GM12878 (cell line): ENCODE data around the gene EPHA2. TPM values are rescaled to one million over a fixed set of nuclear protein-coding genes. Genes with fewer than 3 reads are reported as not detected.

Source experiments
- ATAC-seq: fragments of 200-7000 bp; cut with Tn5 transposase; 3 replicates; pipeline ENCODE4 v1.9.1; 2020; ENCODE audit warnings: mild to moderate bottlenecking, moderate library complexity
- BruUV-seq: library from RNA; stranded (reverse); fragments of 400-500 nt; replicated peaks from 2 replicates; lab custom pipeline; 2021; lab: Mats Ljungman, UMichigan
- CTCF ChIA-PET: fragments of 300-600 bp; sonication (Branson Sonifier 250); formaldehyde crosslinking; extraction: SDS; loops from one replicate; lab custom pipeline; 2021; ENCODE audit warnings: inconsistent platforms; lab: Yijun Ruan, JAX
- POLR2A ChIA-PET: fragments of 350-600 bp; formaldehyde crosslinking; extraction: SDS; loops from one replicate; lab custom pipeline; 2021; ENCODE audit warnings: inconsistent platforms; lab: Charles Lee
- RAD21 ChIA-PET: fragments of 300-600 bp; sonication (Branson Sonifier 250); formaldehyde crosslinking; loops from one replicate; lab custom pipeline; 2023; ENCODE audit warnings: antibody characterized with exemption; ENCODE audit not compliant: unreplicated experiment; lab: Charles Lee
- SMC1A ChIA-PET: fragments of 300-600 bp; sonication (Branson Sonifier 250); formaldehyde crosslinking; loops from one replicate; lab custom pipeline; 2023; ENCODE audit not compliant: unreplicated experiment, uncharacterized antibody; lab: Charles Lee
- DNase-seq: peaks from one replicate; pipeline ENCODE4 v3.0.0-alpha.2; 2011; ENCODE audit warnings: low read depth, low spot score
- FAIRE-seq: peaks from 3 replicates; lab custom pipeline; 2011; peaks lifted over from hg19 to GRCh38; lab: Jason Lieb, UNC
- H2AFZ ChIP-seq: 2 replicates; pipeline ENCODE4 v1.6.0; 2011; ENCODE audit warnings: low read depth, low read length, control low read depth; ENCODE audit not compliant: control insufficient read depth
- H3K27ac ChIP-seq: 2 replicates; pipeline ENCODE4 v1.5.1; 2011; ENCODE audit warnings: control low read depth; ENCODE audit not compliant: control insufficient read depth, insufficient read depth
- H3K27me3 ChIP-seq, 2 experiments: replicated peaks in 1 of 2; 2 replicates each; pipeline versions ENCODE4 v1.6.0 to v1.6.1; 2011; ENCODE audit warnings: low read length in 1 of 2; ENCODE audit not compliant: control insufficient read depth in 2 of 2, insufficient read depth in 2 of 2
- H3K36me3 ChIP-seq, 2 experiments: 2 replicates each; pipeline ENCODE4 v1.5.1; 2011; ENCODE audit warnings: low read length in 1 of 2; ENCODE audit not compliant: control insufficient read depth in 2 of 2, insufficient read depth in 2 of 2
- H3K4me1 ChIP-seq: 2 replicates; pipeline ENCODE4 v1.6.1; 2011; ENCODE audit warnings: mild to moderate bottlenecking, low read length, moderate library complexity, mixed read lengths; ENCODE audit not compliant: control insufficient read depth, insufficient read depth
- H3K4me2 ChIP-seq: 2 replicates; pipeline ENCODE4 v1.6.0; 2011; ENCODE audit warnings: control low read depth; ENCODE audit not compliant: control insufficient read depth, insufficient read depth
- H3K4me3 ChIP-seq: fragments of 200-600 bp; sonication (generic); 2 replicates; pipeline ENCODE4 v1.5.1; 2016
- H3K79me2 ChIP-seq: 2 replicates; pipeline ENCODE4 v1.6.0; 2011; ENCODE audit warnings: low read length; ENCODE audit not compliant: control insufficient read depth, insufficient read depth
- H3K9ac ChIP-seq: 2 replicates; pipeline ENCODE4 v1.8.0; 2011; ENCODE audit warnings: low read length, control low read depth, mixed read lengths; ENCODE audit not compliant: control insufficient read depth, insufficient read depth
- H3K9me3 ChIP-seq: replicated peaks from 3 replicates; pipeline ENCODE4 v1.5.1; 2011; ENCODE audit warnings: mild to moderate bottlenecking, low read length; ENCODE audit not compliant: control insufficient read depth, insufficient read depth
- H4K20me1 ChIP-seq: 2 replicates; pipeline ENCODE4 v1.6.0; 2011; ENCODE audit not compliant: control insufficient read depth, insufficient read depth
- FOXK2 ChIP-seq: fragments of 450-650 bp; IDR thresholded peaks from 2 replicates; pipeline ENCODE4 v1.6.1; 2017; ENCODE audit warnings: mild to moderate bottlenecking, moderate library complexity
- HDGF ChIP-seq: fragments of 450-650 bp; IDR thresholded peaks from 2 replicates; pipeline ENCODE4 v1.6.1; 2016; ENCODE audit warnings: antibody characterized with exemption
- LARP7 ChIP-seq: fragments of 450-650 bp; IDR thresholded peaks from 2 replicates; pipeline ENCODE4 v1.6.1; 2017; ENCODE audit warnings: mild to moderate bottlenecking
- NBN ChIP-seq: fragments of 450-650 bp; IDR thresholded peaks from 2 replicates; pipeline ENCODE4 v1.6.1; 2016
- NR2F1 ChIP-seq: fragments of 450-650 bp; conservative IDR thresholded peaks from 2 replicates; pipeline ENCODE4 v1.6.1; 2017; ENCODE audit warnings: mild to moderate bottlenecking
- RAD21 ChIP-seq: IDR thresholded peaks from 2 replicates; pipeline ENCODE4 v1.6.1; 2011; ENCODE audit warnings: mild to moderate bottlenecking, low read depth, low read length, moderate library complexity; ENCODE audit not compliant: insufficient read depth
- SMARCA5 ChIP-seq: fragments of 450-650 bp; IDR thresholded peaks from 2 replicates; pipeline ENCODE4 v1.6.1; 2017; ENCODE audit warnings: mild to moderate bottlenecking
- SMC3 ChIP-seq: IDR thresholded peaks from 2 replicates; pipeline ENCODE4 v1.6.1; 2011; ENCODE audit warnings: low read length, improper control_type of control experiment, borderline replicate concordance
- SPI1 ChIP-seq: IDR thresholded peaks from 2 replicates; pipeline ENCODE4 v1.6.1; 2011; ENCODE audit warnings: low read depth, mild to moderate bottlenecking, low read length, moderate library complexity, borderline replicate concordance; ENCODE audit not compliant: insufficient read depth
- YY1 ChIP-seq: IDR thresholded peaks from 2 replicates; pipeline ENCODE4 v1.6.1; 2011; ENCODE audit warnings: low read depth, mild to moderate bottlenecking, low read length
- ZSCAN29 ChIP-seq: fragments of 450-650 bp; IDR thresholded peaks from 2 replicates; pipeline ENCODE4 v1.6.1; 2017; ENCODE audit warnings: mild to moderate bottlenecking, moderate library complexity
- WGBS: methylation state at CpG from one replicate; pipeline ENCODE4 v1.1.6; 2016; ENCODE audit warnings: low lambda C conversion rate; ENCODE audit not compliant: insufficient replicate concordance, insufficient coverage; ENCODE audit errors: missing lambda C conversion rate; 5-methylcytosine and 5-hydroxymethylcytosine counted together
- in situ Hi-C: fragments of 300-500 bp; cut with MboI; formaldehyde crosslinking; loops from 9 replicates; pipeline ENCODE4 v1.14.3; 2018; ENCODE audit warnings: mixed read lengths
- intact Hi-C: fragments of 100-400 bp; cut with micrococcal nuclease; formaldehyde crosslinking; loops from one replicate; pipeline ENCODE4 v1.14.2; 2022; ENCODE audit not compliant: unreplicated experiment
- polyA plus RNA-seq, 11 experiments: library from polyadenylated mRNA; depleted of rRNA in 4 of 11; unstranded in 6 of 11; stranded (reverse) in 5 of 11; fragments of >200 nt; fragmentation: Nextera tagmentation in 4 of 11; fragmentation: Illumina TruSeq in 1 of 11; extraction: Ambion mirVana in 4 of 11; extraction: Trizol in 1 of 11; gene quantifications; 1 replicate in 1 of 11; 2 replicates in 10 of 11; pipeline versions ENCODE4 v1.2.1 to v1.2.3, GENCODE V29; 2011 to 2016; ENCODE audit warnings: inconsistent platforms in 2 of 11, missing spikeins in 2 of 11, low read depth in 1 of 11
- total RNA-seq, 4 experiments: library from RNA; depleted of rRNA in 3 of 4; stranded (reverse); fragments of >200 nt in 3 of 4; fragmentation: Illumina TruSeq in 1 of 4; extraction: Trizol in 1 of 4; gene quantifications; 2 replicates each; pipeline versions ENCODE4 v1.2.1 to v1.2.3, GENCODE V29; 2013 to 2021
- TF ChIP-seq, protein P1 (sequence below), 3 experiments: IDR thresholded peaks in 2 of 3; conservative IDR thresholded peaks in 1 of 3; 2 replicates each; pipeline ENCODE4 v1.5.1; 2011; ENCODE audit warnings: low read depth in 3 of 3, low read length in 3 of 3, mild to moderate bottlenecking in 3 of 3, control low read depth in 2 of 3, moderate library complexity in 2 of 3, inconsistent platforms in 1 of 3, mixed read lengths in 1 of 3; ENCODE audit not compliant: control insufficient read depth in 2 of 3, insufficient read depth in 1 of 3; ENCODE audit errors: extremely low read depth in 1 of 3

The EPHA2 gene
- total and polyA plus RNA-seq, 10 of the 15 experiments (the other 5 are each of a cell fraction or from before 2014, with no cell fraction given), result 0.04 to 0.51 (median 0.23) TPM; not detected in 2

GRCh38 chr1:16080422-16081150 is 75.3 kb downstream of the EPHA2 start:
- 12% methylated on average over 5 of the region's 5 CpGs for WGBS
- H2AFZ ChIP-seq, result no peak overlapping the region
- H3K27ac ChIP-seq, result no peak overlapping the region
- H3K9ac ChIP-seq, result no peak overlapping the region
- TF ChIP-seq FOXK2, result no peak
- DNase-seq, result no peak
- no peak overlapping the region for H3K4me2 ChIP-seq
- H3K9me3 ChIP-seq, result no peaks in the 10 kb centered on the region
- ChIA-PET RAD21 (interaction anchor here (0.5 to 9.7 kb wide), 4 partner anchors 85 to 283 kb away, joined by 3 to 223 read pairs (median 11); no protein-coding TSS in a partner anchor), POLR2A (no interaction called here), SMC1A (interaction anchor here (1.1 to 4.9 kb wide), 8 partner anchors 37 to 284 kb away, joined by 3 to 63 read pairs (median 14); partner anchors contain the start of gene CPLANE2), CTCF (interaction anchor here (1.0 to 10.0 kb wide), 11 partner anchors 12 to 289 kb away, joined by 3 to 375 read pairs (median 14); no protein-coding TSS in a partner anchor)
- H3K4me3 ChIP-seq, result no peak overlapping the region
- no peaks in the 10 kb centered on the region for H4K20me1 ChIP-seq
- no peaks in the 10 kb centered on the region for H3K79me2 ChIP-seq
- no peak for FAIRE-seq
- no TSS peak for BruUV-seq
- in situ Hi-C loops (loop anchor here (5.0 kb wide), 1 partner anchor 102 kb away; no protein-coding TSS in a partner anchor), intact Hi-C loops (no loop called here)
- H3K36me3 ChIP-seq, result no peaks in the 10 kb centered on the region
- H3K4me1 ChIP-seq, result peaks cover 8% of the 10 kb centered on the region
- ATAC-seq, result no peak
- H3K27me3 ChIP-seq, result no peaks in the 10 kb centered on the region

DNA sequence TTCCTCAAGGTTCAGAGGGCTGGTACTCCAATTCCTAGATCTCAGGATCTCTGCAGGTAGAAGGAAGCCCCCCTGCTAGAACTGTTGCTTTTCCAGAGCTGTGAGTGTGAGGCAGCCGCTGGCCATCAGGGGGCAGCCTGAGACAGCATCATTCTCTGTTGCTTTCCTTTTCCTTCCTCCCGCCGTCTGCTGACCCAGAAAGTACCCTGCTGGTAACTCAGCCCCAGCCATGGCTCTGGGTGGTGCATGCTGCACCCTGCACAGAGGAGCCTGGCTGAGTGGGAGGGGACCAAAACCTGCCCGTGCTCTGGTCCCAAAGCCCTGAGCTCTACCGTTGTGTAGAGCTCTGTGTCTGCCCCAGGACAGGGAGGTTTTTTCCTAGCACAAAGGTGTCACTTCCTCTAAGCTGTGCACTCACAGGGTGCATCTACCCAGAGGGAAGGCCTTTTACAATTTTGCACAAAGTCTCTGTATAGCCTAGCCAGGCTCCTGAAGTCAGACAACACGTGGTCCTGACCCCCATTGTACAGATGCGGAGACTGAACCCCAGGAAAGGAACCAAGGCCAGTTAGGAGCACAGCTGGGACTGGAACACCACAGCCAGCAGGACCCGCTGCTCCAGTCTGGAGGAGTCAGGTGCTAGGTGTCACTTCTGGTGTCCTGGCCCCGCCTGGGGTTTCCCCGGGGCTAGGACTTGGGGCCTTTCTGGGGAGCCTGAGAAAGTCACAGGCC is 76.8 kb downstream of the EPHA2 start:
- Histone ChIP-seq H3K4me1 (peaks cover 8% of the 10 kb centered on the region), H3K36me3 (no peaks in the 10 kb centered on the region), H3K9ac (no peak overlapping the region), H3K4me2 (peak overlapping the region; percentile 58), H3K27me3 (no peaks in the 10 kb centered on the region), H2AFZ (peak overlapping the region; percentile 65), H3K79me2 (no peaks in the 10 kb centered on the region), H3K4me3 (peak overlapping the region; percentile 38; the same call in 1 of the 2 replicates), H3K9me3 (no peaks in the 10 kb centered on the region), H3K27ac (peak overlapping the region; percentile 0; the same call in 1 of the 2 replicates), H4K20me1 (no peaks in the 10 kb centered on the region)
- CTCF ChIA-PET, result interaction anchor here (0.6 to 10.0 kb wide), 47 partner anchors 10 to 873 kb away, joined by 3 to 375 read pairs (median 4); partner anchors contain the start of genes FBXO42 and NECAP2
- ATAC-seq, result peak; percentile 88
- RAD21 ChIA-PET, result interaction anchor here (0.6 to 9.7 kb wide), 29 partner anchors 9 to 542 kb away, joined by 3 to 223 read pairs (median 4); no protein-coding TSS in a partner anchor
- in situ Hi-C loops, result loop anchor here (5.0 kb wide), 2 partner anchors 163 to 283 kb away; no protein-coding TSS in a partner anchor
- 24% methylated on average over 10 of the region's 10 CpGs for WGBS
- no TSS peak for BruUV-seq
- SMC1A ChIA-PET, result interaction anchor here (0.5 to 4.9 kb wide), 25 partner anchors 8 to 287 kb away, joined by 3 to 63 read pairs (median 4); partner anchors contain the start of genes CPLANE2, EPHA2 and SZRD1
- POLR2A ChIA-PET, result interaction anchor here (0.7 to 1.0 kb wide), 2 partner anchors 111 to 284 kb away, joined by 4 read pairs; no protein-coding TSS in a partner anchor
- DNase-seq, result peak; percentile 49
- peak; percentile 91 for FAIRE-seq
- intact Hi-C loops, result loop anchor here (1.0 to 2.0 kb wide), 2 partner anchors 108 to 284 kb away; no protein-coding TSS in a partner anchor
- peak; percentile 70; the same call in 1 of the 2 replicates for TF ChIP-seq NBN
- TF ChIP-seq, protein P1, sequence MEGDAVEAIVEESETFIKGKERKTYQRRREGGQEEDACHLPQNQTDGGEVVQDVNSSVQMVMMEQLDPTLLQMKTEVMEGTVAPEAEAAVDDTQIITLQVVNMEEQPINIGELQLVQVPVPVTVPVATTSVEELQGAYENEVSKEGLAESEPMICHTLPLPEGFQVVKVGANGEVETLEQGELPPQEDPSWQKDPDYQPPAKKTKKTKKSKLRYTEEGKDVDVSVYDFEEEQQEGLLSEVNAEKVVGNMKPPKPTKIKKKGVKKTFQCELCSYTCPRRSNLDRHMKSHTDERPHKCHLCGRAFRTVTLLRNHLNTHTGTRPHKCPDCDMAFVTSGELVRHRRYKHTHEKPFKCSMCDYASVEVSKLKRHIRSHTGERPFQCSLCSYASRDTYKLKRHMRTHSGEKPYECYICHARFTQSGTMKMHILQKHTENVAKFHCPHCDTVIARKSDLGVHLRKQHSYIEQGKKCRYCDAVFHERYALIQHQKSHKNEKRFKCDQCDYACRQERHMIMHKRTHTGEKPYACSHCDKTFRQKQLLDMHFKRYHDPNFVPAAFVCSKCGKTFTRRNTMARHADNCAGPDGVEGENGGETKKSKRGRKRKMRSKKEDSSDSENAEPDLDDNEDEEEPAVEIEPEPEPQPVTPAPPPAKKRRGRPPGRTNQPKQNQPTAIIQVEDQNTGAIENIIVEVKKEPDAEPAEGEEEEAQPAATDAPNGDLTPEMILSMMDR (IDR thresholded peaks at IDR 0.05 in 2 of 3, conservative IDR thresholded peaks at IDR 0.05 in 1 of 3; ENCODE audit: control insufficient read depth in 2 of 3, extremely low read depth in 1 of 3, insufficient read depth in 1 of 3, low read depth in 3 of 3, low read length in 3 of 3), result peak; percentile 92 to 95 (median 93)
- TF ChIP-seq ZSCAN29, result no peak
- TF ChIP-seq YY1, result 0 out of 2 replicates have a peak, but pooled peaks have one; percentile 34
- TF ChIP-seq HDGF, result 0 out of 2 replicates have a peak, but pooled peaks have one; percentile 37
- peak; percentile 13; the same call in 1 of the 2 replicates for TF ChIP-seq NR2F1
- TF ChIP-seq SMARCA5, result peak; percentile 41; the same call in 1 of the 2 replicates
- TF ChIP-seq SMC3, result peak; percentile 94
- peak; percentile 33; the same call in 1 of the 2 replicates for TF ChIP-seq LARP7
- TF ChIP-seq RAD21, result peak; percentile 88
- TF ChIP-seq SPI1, result peak; percentile 70; the same call in 1 of the 2 replicates
